D721Med (cell line): ENCODE data around the gene IL11.

Experiments used
- DNase-seq: peaks from one replicate; pipeline ENCODE4 v3.0.0; 2011; ENCODE audit warnings: low spot score; ENCODE audit not compliant: insufficient read length
- FAIRE-seq: peaks from 2 replicates; lab custom pipeline; 2011; peaks lifted over from hg19 to GRCh38; lab: Jason Lieb, UNC
- CTCF ChIP-seq: IDR thresholded peaks from 2 replicates; pipeline ENCODE4 v1.5.1; 2012; ENCODE audit warnings: mild to moderate bottlenecking, control low read depth; ENCODE audit not compliant: insufficient read depth; ENCODE audit errors: missing control alignments

IL11 gene

GRCh38 chr19:55315956-55316525 is 54.2 kb downstream of the IL11 start:
- no peak for DNase-seq
- FAIRE-seq: no peak
- TF ChIP-seq CTCF: no peak

GRCh38 chr19:55314396-55314795 is 55.9 kb downstream of the IL11 start:
- no peak for TF ChIP-seq CTCF
- DNase-seq: no peak
- no peak for FAIRE-seq
